GM18517 (cell line): ENCODE data around the gene ZMYND15.

ENCODE experiments used
- ATAC-seq: cut with Tn5 transposase; IDR thresholded peaks from one replicate; pipeline ENCODE4 v1.9.1; 2021; ENCODE audit warnings: mild to moderate bottlenecking, moderate library complexity; ENCODE audit not compliant: unreplicated experiment

The ZMYND15 gene

DNA sequence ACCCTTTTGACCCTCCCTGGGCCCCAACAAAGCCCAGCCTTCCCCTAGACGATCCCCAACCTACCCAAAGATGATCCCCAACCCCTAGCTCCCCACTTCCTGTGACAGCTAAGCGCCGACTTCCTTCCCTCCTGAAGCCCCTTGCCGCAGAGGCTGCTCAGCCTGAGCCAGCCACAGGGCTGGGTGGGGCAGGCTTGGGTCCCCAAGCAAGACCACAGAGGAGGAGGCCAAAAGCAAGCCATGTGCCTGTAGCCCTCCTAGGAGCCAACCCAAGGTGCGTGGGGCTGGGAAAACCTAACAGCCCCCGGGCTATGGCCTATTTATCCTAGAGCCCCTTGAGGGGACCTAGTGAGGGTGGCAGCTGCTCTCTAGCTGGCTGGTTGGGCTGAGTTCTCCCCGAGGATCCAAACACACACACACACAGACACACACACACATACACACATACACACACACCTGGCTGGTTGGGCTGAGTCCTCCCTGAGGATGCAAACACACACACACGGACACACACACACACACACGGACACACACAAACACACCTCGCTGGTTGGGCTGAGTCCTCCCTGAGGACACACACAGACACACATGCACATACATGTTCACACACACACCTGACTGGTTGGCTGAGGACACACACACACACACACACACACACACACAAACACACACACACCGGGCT is 24.4 kb upstream of the ZMYND15 start:
- ATAC-seq: no peak

DNA sequence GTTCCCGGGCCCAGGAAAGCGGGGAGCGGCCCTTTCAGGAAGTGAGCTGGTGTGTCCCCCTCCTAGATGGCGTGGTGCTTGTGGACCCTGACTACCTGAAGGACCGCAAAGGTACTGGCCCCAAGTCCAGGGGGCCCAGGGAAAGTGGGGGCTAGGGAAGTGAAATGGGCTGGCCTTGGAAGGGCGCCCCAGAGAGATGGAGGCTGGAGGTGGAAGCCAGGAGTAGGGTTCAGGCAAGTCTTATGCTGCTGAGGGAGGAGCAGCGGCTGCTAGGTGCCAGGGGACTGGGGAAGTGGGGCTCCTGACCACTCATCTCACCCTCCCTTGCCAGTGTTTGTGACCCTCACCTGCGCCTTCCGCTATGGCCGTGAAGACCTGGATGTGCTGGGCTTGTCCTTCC is 23.6 kb upstream of the ZMYND15 start:
- ATAC-seq: no peak

DNA sequence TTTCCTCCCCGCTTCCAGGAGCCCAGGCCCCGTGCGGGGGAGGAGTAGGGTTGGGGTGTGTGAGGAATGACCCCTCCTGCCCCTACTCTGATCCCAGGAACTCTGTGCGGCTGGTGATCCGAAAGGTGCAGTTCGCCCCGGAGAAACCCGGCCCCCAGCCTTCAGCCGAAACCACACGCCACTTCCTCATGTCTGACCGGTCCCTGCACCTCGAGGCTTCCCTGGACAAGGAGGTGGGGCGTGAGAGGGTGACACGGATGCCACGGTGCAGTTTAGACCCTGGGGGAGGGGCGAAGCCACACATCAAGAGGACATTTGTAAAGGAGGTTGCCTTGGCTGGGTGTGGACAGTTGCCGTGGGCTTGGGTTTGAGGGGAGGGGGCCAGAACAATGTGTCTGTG is 21.8 kb upstream of the ZMYND15 start:
- no peak for ATAC-seq

DNA sequence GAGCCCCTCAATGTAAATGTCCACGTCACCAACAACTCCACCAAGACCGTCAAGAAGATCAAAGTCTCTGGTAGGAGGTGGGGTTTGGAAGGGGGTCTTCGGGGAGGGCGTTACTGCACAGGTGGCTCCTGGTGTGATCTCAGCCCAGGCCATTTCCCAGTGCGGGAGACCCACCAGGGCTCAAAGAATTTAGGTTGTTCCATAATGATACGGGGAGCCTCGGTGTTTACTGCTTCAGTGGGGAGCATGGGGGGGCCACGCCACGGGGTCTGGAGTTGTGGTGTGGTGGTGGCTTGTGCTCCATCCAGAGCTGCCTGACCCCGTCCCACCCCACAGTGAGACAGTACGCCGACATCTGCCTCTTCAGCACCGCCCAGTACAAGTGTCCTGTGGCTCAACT is 21.4 kb upstream of the ZMYND15 start:
- no peak for ATAC-seq

DNA sequence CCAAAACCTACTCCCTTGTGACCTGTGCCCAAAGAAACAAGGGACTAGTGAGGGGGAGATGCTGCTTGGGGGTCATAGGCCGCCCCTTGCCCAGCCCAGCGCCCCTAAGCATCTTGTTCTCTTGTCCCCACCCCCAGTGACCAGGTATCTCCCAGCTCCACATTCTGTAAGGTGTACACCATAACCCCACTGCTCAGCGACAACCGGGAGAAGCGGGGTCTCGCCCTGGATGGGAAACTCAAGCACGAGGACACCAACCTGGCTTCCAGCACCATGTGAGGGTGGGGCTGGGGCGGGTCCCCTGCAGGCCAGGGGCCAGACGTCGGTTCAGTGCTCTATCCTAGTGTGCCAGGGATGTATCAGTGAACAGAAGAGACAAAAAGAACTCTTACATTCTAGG is 20.5 kb upstream of the ZMYND15 start:
- no peak for ATAC-seq

DNA sequence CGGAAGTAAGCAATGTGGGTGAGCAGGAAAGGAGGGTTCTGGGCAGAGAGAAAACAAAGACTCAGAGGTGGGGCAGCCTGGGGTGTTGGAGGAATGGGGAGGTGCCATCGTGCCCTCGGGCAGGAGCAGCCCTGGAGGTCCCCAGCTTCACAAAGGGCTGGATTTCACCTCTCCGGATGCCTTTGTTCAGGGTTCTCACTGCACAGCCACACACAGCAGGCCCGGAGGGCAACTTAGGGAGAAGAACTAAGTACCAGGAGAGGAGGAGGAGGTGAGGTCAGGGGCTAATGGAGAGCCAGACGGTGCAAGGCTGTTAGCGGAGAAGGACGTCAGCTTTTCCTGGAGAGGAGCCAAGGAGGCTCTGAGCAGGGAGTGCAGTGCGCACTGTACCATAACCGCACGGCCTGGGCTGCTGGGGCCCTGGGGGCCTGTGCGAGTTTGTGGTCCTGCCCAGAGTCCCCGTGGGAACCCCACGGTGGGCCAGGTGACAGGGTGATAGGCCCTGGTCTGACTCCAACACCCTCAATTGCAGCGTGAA is 19.9 kb upstream of the ZMYND15 start:
- no peak for ATAC-seq

DNA sequence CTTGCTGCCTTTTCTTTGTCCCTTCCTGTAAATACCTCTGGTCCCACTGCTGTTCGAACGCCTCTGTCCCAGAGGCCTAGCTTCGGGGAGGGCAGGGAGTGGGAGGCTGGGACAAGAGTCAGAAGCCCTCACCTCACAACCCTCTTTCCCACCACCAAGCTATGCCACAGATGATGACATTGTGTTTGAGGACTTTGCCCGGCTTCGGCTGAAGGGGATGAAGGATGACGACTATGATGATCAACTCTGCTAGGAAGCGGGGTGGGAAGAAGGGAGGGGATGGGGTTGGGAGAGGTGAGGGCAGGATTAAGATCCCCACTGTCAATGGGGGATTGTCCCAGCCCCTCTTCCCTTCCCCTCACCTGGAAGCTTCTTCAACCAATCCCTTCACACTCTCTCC is 18.8 kb upstream of the ZMYND15 start:
- no peak for ATAC-seq

DNA sequence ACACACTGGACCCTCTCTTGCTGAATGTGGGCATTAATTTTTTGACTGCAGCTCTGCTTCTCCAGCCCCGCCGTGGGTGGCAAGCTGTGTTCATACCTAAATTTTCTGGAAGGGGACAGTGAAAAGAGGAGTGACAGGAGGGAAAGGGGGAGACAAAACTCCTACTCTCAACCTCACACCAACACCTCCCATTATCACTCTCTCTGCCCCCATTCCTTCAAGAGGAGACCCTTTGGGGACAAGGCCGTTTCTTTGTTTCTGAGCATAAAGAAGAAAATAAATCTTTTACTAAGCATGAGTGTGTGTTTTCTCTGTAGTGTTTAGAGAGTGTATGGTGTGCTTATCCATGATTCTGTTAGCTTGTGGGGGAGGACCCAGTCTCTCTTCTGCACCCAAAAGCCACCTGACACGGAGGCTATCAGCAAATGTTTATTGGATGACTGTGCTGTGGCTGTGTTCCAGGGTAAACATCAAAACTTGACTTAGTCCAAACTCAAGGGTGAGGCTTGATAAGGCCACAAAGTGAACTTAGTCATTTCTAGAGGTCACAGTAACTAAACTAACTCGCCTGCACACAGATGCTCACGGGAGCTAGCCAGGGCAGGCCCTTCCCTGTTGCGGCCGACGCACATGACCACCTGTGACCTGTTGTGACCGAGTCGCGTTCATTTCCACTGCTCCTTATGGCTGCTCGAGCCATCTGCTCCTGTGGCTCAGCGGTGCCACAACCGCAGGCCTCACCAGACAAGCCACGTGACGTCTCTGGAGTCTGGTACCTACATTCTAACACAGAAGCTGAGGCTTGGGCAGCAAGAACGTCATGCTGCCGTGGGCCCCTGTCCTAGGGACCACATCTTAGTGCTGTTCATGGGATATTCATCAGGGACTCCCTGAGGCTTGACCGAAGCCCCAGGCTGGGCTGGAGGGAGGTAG is 18.2 kb upstream of the ZMYND15 start:
- no peak for ATAC-seq

DNA sequence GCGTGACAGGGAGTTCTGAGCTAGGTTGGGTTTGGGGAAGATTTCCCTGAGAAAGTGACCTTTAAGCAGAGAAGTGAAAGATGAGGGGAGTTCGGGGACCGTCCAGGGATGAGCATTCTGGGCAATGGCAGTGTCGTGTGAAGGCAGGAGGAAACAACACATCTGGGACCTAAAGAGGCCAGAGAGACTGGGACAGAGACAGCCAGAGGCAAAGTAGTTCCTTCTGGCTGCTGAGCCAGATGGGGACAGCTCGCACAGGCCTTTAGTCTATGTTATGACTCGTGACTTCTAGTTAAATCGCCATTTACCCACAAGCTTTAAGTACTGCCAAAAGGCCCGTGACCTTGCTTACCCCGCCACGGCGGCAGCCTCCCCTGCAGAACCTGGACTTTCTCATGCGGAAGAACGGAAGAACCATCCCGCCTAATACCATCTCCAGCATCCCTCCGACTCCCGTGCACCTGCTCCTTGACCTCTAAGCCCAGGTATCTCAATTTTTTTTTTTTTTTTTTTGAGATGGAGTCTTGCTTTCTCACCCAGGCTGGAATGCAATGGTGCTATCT is 16.9 kb upstream of the ZMYND15 start:
- no peak for ATAC-seq

DNA sequence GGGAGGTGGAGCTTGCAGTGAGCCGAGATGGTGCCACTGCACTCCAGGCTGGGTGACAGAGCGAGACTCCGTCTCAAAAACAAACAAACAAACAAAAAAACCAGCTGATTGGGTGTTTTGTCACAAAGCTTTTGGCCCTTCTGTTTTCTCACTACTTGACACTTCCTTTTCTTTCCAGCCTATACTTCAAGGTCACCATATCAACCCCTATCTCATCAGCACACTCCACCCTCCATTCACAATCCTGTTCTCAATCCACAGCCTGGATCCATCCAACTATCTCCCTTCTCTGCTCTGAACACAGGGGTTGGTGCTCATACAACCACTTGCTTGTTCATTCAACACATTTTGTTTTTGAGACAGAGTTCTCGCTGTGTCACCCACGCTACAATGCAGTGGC is 15.0 kb upstream of the ZMYND15 start:
- no peak for ATAC-seq

DNA sequence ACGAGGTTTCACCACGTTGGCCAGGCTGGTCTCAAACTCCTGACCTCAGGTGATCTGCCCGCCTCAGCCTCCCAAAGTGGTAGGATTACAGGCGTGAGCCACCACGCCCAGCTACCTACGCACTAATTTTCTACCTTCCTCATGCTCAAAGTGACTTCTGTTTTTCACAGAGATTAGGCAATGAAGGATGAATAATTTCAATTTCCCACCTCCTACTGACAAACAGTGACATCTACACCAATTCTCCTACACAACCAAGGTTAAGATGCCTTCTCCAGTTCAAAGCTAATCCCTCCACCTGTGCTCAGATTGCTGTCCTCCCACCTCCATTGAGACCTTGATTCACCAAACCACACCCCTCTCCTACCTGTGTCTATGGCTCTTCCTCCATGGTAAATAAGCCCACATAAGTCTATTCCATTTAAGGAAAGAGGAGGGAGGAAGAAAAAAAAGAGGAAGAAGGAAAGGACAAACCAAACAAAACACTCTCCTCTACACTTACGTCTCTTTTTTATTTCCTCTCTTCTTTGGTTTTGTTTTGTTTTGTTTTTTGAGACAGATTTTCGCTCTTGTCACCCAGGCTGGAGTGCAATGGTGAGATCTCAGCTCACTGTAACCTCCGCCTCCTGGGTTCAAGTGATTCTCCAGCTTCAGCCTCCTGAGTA is 13.9 kb upstream of the ZMYND15 start:
- no peak for ATAC-seq

DNA sequence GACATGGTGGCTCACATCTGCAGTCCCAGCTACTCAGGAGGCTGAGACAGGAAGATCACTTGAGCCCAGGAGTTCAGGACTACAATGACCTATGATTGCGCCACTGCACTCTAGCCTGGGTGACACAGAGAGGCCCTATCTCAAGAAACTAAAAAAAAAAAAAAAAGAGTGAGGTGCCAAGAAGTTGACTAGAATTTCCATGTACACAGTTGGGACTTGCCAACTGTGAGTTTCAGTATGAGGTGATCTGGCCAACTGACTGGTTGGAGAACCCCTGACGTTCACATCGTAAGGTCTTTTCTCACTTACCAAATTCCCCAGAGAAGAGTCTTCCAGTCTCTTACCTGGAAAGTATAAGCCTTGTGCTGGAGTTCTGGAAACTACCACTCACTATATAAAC is 11.5 kb upstream of the ZMYND15 start:
- no peak for ATAC-seq

DNA sequence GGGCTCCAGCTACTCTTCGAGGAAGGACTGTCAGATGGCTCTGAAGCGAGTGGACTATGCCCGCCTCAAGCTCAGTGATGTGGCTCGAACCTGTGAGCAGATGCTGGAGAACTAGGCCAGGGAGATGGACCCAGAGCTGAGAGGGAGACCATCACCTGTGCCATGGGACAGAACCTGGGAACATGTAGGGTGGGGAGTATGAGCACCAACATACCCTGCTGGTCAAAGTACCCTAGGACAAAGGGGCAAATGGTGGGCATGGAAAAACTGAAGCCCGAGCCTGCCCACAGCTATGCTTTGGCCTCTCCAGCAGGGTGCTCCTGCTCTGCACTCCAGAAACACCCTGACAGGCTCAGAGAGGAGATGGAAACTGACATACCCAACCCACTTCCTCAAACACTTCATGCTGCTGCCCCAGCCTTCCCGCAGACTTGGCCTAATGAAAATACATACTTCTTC is 6.5 kb upstream of the ZMYND15 start:
- no peak for ATAC-seq

DNA sequence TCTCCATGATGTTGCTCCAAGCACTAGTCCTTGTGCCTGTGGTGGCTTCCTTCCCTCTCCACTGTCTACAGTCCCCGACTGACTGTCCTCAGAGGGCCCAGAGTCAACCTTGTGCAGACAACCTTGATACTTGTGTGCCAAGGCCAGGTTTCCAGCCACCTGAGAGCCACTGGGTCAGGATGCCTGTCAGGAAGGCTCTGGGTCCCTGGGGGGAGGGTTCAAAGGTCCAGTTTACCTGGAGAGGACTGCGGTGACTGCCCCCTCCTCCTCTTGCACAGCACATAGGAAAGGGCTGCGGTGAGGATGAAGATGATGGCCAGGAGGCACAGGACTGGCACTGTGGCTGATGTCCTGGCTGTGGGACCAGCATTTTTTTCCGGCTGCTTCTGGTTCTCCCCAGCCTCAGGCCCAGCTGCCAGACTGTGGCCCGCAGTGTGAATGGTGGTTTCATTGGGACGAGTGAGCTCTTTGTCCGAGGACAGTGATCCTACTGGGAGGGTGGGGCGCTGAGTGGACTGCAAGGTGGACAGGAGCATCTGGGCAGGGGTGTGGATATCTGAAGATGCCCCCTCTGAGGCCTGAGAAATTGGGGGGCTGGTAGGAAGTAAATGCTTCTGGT is 4.7 kb upstream of the ZMYND15 start:
- no peak for ATAC-seq

DNA sequence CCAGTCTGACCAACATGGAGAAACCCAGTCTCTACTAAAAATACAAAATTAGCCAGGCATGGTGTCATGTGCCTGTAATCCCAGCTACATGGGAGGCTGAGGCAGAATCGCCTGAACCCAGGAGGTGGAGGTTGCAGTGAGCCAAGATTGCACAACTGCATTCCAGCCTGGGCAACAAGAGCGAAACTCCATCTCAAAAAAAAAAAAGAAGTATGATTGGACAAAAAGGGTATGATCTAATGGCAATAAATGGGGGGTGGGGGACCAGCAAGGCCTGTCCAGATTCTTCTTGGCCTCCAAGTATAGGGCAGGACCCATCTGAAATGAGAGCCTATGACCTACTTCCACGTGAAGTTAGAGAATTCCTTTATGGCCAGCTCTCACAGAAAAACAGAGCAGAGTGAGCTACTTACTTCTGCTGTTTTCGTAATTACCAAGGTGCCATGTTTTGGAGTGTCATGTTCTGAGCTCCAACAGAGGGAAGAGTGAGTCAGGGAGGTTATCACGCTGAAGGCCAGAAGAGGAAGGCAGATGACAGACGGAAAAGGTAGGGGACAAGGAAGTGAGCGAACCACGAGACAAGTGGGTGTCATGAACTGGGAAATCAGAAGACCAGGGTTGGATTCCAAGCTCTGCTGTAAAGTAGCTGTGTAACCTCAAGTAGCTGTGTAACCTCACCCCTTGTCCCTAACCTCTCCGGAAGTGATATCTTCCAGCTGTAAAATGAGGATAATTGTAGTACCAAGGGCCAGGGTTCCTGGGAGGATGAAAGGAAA is 3.6 kb upstream of the ZMYND15 start:
- no peak for ATAC-seq

DNA sequence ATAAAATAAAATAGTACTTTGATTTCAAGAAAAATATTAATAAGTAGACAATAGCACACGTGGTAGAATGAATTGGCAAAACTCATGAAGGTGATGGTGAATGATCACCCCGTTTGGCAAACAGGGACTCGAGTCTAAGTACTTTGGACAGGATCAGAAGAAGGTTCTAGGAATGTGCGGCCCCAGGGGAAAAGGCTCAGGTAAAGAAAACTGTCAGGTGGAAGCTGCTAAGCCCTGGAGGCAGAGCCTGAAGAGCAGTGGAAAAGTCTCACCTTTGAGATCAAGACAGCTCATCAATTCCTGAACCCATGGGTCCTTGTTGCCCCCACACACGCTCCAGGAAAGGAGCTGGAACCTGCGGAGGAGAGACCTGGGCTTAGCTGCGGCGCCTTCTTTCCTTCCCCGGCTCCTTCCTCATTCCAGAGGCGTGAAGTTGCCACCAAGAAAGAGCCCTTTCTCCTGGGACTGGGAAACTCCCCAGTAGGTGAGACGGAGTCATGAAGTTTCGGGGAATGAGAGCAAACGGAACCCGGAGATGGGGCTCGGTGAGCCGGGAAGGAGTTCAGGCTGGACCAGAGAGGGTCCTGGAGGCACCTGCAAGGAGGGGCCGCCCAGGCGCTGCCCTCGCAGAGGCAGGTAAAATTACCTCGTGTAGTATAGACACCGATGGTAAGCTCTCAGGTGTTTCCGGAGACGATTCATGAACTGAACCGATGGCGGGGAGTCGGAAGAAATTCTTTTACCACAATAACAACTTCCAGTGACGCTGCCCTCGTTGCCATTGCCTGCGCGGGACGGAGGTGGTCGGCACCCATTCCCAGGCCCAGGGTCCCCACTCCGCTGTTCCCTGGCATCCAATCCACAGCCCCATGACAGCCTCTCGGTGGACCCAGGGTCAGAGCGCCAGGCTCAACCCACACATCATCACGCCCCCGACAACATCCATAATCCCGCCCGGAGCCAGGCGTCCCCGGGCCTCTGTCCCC is 1.2 kb upstream of the ZMYND15 start:
- ATAC-seq: no peak

DNA sequence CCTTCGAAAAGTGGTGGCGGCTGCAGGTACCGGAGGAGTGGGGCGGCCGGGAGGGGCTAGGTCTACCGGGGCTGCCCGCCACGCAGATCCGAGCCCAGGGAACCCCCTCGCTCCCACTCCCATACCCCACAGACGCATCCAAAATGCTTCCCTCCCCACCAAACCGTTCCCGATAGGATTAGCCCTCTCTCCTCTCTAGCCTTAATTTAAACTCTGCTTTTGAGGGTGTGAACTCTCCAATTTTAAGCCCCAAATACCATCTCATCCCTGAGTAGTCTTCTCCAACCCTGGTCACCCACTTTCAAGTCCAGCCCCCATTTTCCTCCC is 355 bp downstream of the ZMYND15 start:
- no peak for ATAC-seq

DNA sequence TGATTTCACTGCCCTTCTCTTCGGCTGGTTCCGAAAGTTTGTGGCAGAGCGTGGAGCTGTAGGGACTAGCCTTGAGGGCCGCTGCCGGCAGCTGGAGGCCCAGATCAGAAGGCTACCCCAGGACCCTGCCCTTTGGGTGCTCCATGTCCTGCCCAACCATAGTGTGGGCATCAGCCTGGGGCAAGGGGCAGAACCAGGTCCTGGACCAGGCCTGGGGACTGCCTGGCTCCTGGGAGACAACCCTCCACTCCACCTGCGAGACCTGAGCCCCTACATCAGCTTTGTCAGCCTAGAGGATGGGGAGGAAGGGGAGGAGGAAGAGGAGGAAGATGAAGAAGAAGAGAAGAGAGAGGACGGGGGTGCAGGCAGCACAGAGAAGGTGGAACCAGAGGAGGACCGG is 951 bp downstream of the ZMYND15 start:
- ATAC-seq: no peak

DNA sequence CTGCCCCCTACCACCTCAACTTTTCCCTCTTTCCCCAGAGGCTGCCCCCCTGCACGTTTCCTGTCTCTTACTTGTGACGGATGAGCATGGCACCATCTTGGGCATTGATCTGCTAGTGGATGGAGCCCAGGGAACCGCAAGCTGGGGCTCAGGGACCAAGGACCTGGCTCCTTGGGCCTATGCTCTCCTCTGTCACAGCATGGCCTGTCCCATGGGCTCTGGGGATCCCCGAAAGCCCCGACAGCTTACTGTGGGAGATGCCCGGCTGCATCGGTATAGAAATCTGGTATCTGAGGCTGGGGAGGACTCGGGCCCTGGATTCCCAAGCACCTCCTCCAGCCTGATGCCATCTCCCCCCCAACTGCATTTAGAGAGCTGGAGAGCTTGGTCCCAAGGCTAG is 1.9 kb downstream of the ZMYND15 start:
- no peak for ATAC-seq
